Ovary (tissue), 9 donors: ENCODE data around the gene TERT. TPM values are rescaled to one million over a fixed set of nuclear protein-coding genes. Genes with fewer than 3 reads are reported as not detected.
"Not testable (repeated sequence)": the region's sequence is repeated elsewhere in the genome, so short reads cannot be mapped to it uniquely, and the experiment has no call there.

Experiments
- DNase-seq, 5 donors: peaks; one replicate each; pipeline ENCODE4 v3.0.0-alpha.2; 2019 to 2020
- H3K27ac ChIP-seq, 2 donors: fragments of 200-600 bp; one replicate each; pipeline versions ENCODE4 v1.5.1 to v1.8.0; 2019 to 2022
- H3K27me3 ChIP-seq: fragments of 200-600 bp; one replicate; pipeline ENCODE4 v1.8.0; 2022
- H3K36me3 ChIP-seq: fragments of 200-600 bp; sonication (generic); one replicate; pipeline ENCODE4 v1.5.1; 2019
- H3K4me1 ChIP-seq: one replicate; pipeline ENCODE4 v1.8.1; 2013; ENCODE audit warnings: mild to moderate bottlenecking, moderate library complexity; ENCODE audit not compliant: insufficient read depth
- H3K4me3 ChIP-seq: fragments of 200-600 bp; sonication (generic); one replicate; pipeline ENCODE4 v1.5.1; 2017
- H3K9me3 ChIP-seq, 2 donors: fragments of 200-600 bp in 1 of 2; sonication (generic) in 1 of 2; one replicate each; pipeline versions ENCODE4 v1.5.1 to v1.8.1; 2013 to 2019; ENCODE audit warnings: mild to moderate bottlenecking in 1 of 2, moderate library complexity in 1 of 2
- CTCF ChIP-seq, 3 donors: fragments of 450-650 bp in 2 of 3; fragments of 200-600 bp in 1 of 3; IDR thresholded peaks; one replicate each; pipeline versions ENCODE4 v1.5.1 to v1.8.0; 2016 to 2022; ENCODE audit warnings: antibody characterized with exemption in 3 of 3, mild to moderate bottlenecking in 1 of 3
- EP300 ChIP-seq: sonication (generic); formaldehyde crosslinking; IDR thresholded peaks from one replicate; pipeline ENCODE4 v1.6.1; 2017; ENCODE audit warnings: antibody characterized with exemption
- POLR2A ChIP-seq: fragments of 450-650 bp; IDR thresholded peaks from one replicate; pipeline ENCODE4 v1.6.1; 2017; ENCODE audit warnings: antibody characterized with exemption, mild to moderate bottlenecking, moderate library complexity
- WGBS, 3 donors: extraction: QIAGEN DNeasy Blood & Tissue Kit in 1 of 3; methylation state at CpG; one replicate each; pipeline versions ENCODE4 v1.1.5 to v1.1.7; 2013 to 2017; 5-methylcytosine and 5-hydroxymethylcytosine counted together
- intact Hi-C, 4 donors: fragments of 100-400 bp; cut with DNase I; formaldehyde crosslinking; loops; one replicate each; pipeline versions ENCODE4 v1.11.0 to v1.15.1; 2022 to 2023
- polyA plus RNA-seq, 2 donors: library from polyadenylated mRNA; stranded (reverse); fragments of 200-250 nt in 1 of 2; fragments of 350-450 nt in 1 of 2; fragmentation: Illumina TruSeq in 1 of 2; extraction: RNeasy Lipid Tissue Mini Kit (QIAGEN cat#74804) in 1 of 2; gene quantifications; one replicate each; pipeline ENCODE4 v1.2.3, GENCODE V29; 2013 to 2014
- total RNA-seq, 7 donors: library from RNA; depleted of rRNA in 2 of 7; stranded (reverse); fragments of >200 nt in 2 of 7; fragmentation: NEBNext Ultra II Directional in 3 of 7; extraction: Animal tissue kit (Norgen Biotek cat#: 25700) in 3 of 7; gene quantifications; one replicate each; pipeline versions ENCODE4 v1.1.0 to v1.2.4, GENCODE V29; 2016 to 2023
- donor health status: DM: no; HTN: no; CAD: no; lungs with moderate emphysema.
- donor health status: DM: no; HTN: no; CAD: no.
- donor health status: Bipolar disorder and iron deficiency.
- donor health status: DM: yes; HTN: yes; CAD: no.
- donor health status: DM: no; HTN: no; CAD: no.
- donor health status: DM: yes; HTN: yes; CAD: no.

TERT gene
- total and polyA plus RNA-seq, 9 donors, result 0.10 to 3.1 TPM; not detected in 7

GRCh38 chr5:1335540-1336095 is 40.8 kb upstream of the TERT start:
- H3K27me3 ChIP-seq, result no peaks in the 10 kb centered on the region
- no peaks in the 10 kb centered on the region for H3K9me3 ChIP-seq
- 80 to 87% (median 87%) methylated on average over 19 of the region's 19 CpGs for WGBS, 3 donors
- TF ChIP-seq CTCF (IDR thresholded peaks at IDR 0.05) (no peak), POLR2A (no peak), EP300 (no peak)
- H3K4me1 ChIP-seq, result no peaks in the 10 kb centered on the region
- H3K36me3 ChIP-seq, result no peaks in the 10 kb centered on the region
- DNase-seq, result no peak
- no peak overlapping the region for H3K4me3 ChIP-seq
- no peak overlapping the region for H3K27ac ChIP-seq
- intact Hi-C loops, result no loop called here

- TF ChIP-seq CTCF (IDR thresholded peaks at IDR 0.05) (no peak), EP300 (no peak), POLR2A (no peak)
- H3K27ac ChIP-seq, result no peak overlapping the region
- WGBS, 3 donors, result 93 to 94% (median 94%) methylated on average over 32 of the region's 32 CpGs
- no peaks in the 10 kb centered on the region for H3K9me3 ChIP-seq
- no peaks in the 10 kb centered on the region for H3K4me1 ChIP-seq
- no peak overlapping the region for H3K4me3 ChIP-seq
- H3K36me3 ChIP-seq, result no peaks in the 10 kb centered on the region
- no peak for DNase-seq
- H3K27me3 ChIP-seq, result no peaks in the 10 kb centered on the region
- intact Hi-C loops, result no loop called here
Measured at GRCh38 chr5:1334831-1335539, 40.1 kb upstream of the TERT start.

- TF ChIP-seq CTCF (IDR thresholded peaks at IDR 0.05) (no peak), POLR2A (no peak), EP300 (no peak)
- intact Hi-C loops, result no loop called here
- H3K4me1 ChIP-seq, result no peaks in the 10 kb centered on the region
- H3K9me3 ChIP-seq, result no peaks in the 10 kb centered on the region
- no peak overlapping the region for H3K27ac ChIP-seq
- DNase-seq, result no peak
- no peak overlapping the region for H3K4me3 ChIP-seq
- 88 to 95% (median 93%) methylated on average over 14 of the region's 14 CpGs for WGBS, 3 donors
- no peaks in the 10 kb centered on the region for H3K27me3 ChIP-seq
- H3K36me3 ChIP-seq, result no peaks in the 10 kb centered on the region
Measured at GRCh38 chr5:1333986-1334385, 39.1 kb upstream of the TERT start.

- DNase-seq, H3K4me1 ChIP-seq, H3K9me3 ChIP-seq, H3K4me3 ChIP-seq, H3K36me3 ChIP-seq, H3K27me3 ChIP-seq, intact Hi-C loops, H3K27ac ChIP-seq: not testable (repeated sequence)
- 84 to 88% (median 86%) methylated on average over 5 of the region's 5 CpGs for WGBS, 3 donors
Measured at GRCh38 chr5:1333286-1333685, 38.4 kb upstream of the TERT start.

GRCh38 chr5:1332461-1333001 is 37.7 kb upstream of the TERT start:
- Histone ChIP-seq H3K4me1 (no peaks in the 10 kb centered on the region), H3K9me3 (no peaks in the 10 kb centered on the region), H3K27ac (no peak overlapping the region), H3K27me3 (no peaks in the 10 kb centered on the region), H3K4me3 (no peak overlapping the region), H3K36me3 (no peaks in the 10 kb centered on the region)
- WGBS, 3 donors, result 82 to 84% (median 82%) methylated on average over 11 of the region's 11 CpGs
- intact Hi-C loops, result no loop called here
- TF ChIP-seq EP300, result no peak
- DNase-seq, result no peak
